GM12892 (cell line): ENCODE data around the gene HSD17B4.

Experiments used
- POLR2A ChIP-seq: IDR thresholded peaks from 2 replicates; pipeline ENCODE4 v1.6.1; 2011; ENCODE audit warnings: low read depth, low read length, control low read depth
- POLR2AphosphoS5 ChIP-seq: IDR thresholded peaks from 2 replicates; pipeline ENCODE4 v1.6.1; 2011; ENCODE audit warnings: low read depth, low read length, control low read depth
- TAF1 ChIP-seq: IDR thresholded peaks from 2 replicates; pipeline ENCODE4 v1.6.1; 2011; ENCODE audit warnings: low read depth, mild to moderate bottlenecking, control low read depth, low read length, borderline replicate concordance

DNA sequence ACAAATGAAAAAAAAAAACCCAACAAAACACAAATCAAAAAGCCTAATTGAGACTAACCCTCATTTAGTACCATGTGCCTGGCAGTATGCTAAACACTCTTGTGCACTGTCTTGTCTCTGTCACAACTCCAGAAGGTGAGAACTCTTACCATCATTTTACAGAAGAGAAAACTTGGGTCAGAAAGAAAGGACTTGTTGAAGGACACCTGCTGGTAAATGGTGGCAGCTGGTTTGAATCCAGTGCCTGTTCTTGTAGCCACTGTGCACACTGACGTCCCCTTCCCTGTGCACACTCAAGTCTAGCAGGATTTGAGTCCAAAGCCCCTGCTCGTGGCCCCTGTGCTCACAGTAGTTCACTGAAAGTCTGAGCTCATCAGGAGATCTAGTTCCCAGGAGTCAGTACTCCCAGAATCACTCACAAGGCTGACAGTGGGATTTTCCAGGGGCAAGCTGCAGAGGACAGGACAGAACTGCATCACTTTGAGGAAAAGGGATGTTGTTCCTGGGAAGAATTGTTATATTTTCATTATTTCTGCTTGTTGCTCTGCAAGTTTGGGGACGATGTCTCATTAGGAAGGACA lies 43.0 kb upstream of the HSD17B4 start:
- TF ChIP-seq POLR2A (no peak), POLR2AphosphoS5 (no peak), TAF1 (no peak)
